ENCODE data around the gene NRCAM. TPM values are rescaled to one million over a fixed set of nuclear protein-coding genes. Genes with fewer than 3 reads are reported as not detected.

The NRCAM gene
- total and polyA plus RNA-seq, 2 experiments from 2014 or later = 0.76 to 3.9 TPM

DNA sequence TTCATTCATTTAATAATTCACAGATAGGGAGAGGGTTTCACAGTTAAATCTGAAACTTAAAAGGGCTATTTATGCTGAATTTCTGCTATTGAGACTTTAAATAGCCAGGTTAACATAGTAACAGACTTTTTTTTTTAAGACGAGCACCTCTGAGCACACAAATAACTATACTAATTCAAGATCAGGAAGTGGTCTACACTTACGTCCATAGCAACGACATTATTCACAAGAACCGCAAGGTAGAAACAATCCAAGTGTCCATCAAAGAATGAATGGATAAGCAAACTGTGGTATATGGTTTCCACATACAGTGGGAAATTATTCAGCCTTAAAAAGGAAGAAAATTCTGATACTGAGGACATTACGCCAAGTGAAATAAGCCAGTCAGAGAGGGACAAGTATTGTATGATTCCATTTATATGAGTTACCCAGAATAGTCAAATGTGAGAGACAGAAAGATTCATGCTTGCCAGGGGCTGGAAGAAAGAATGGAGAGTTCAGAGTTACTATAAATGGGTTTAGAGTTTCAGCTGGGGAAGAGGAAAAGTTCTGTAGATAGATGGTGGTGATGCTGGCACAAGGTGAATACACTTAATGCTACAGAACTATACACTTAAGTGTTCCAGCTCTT, 185.7 kb downstream of the NRCAM start:
- Histone ChIP-seq H3K27me3 (no peaks in the 10 kb centered on the region), H3K27ac (no peak overlapping the region), H3K4me1 (ENCODE audit: low read depth) (no peaks in the 10 kb centered on the region), H3K4me3 (no peak overlapping the region), H3K36me3 (no peaks in the 10 kb centered on the region), H3K9me3 (ENCODE audit: low read depth) (no peaks in the 10 kb centered on the region)
- no peak for TF ChIP-seq CTCF (IDR thresholded peaks at IDR 0.05; ENCODE audit: low read depth, low read length)
- peak in 1 of 2 donors; percentile 41 for DNase-seq (ENCODE audit: low read depth in 1 of 2, low spot score in 1 of 2)

- H3K4me3 ChIP-seq = no peak overlapping the region
- H3K27me3 ChIP-seq = no peaks in the 10 kb centered on the region
- no peaks in the 10 kb centered on the region for H3K36me3 ChIP-seq
- no peaks in the 10 kb centered on the region for H3K9me3 ChIP-seq (ENCODE audit: low read depth)
- H3K4me1 ChIP-seq (ENCODE audit: low read depth) = no peaks in the 10 kb centered on the region
- no peak overlapping the region for H3K27ac ChIP-seq
- DNase-seq (ENCODE audit: low read depth in 1 of 2, low spot score in 1 of 2) = no peak
- no peak for TF ChIP-seq CTCF (IDR thresholded peaks at IDR 0.05; ENCODE audit: low read depth, low read length)
Measured at GRCh38 chr7:108268200-108268820, 187.9 kb downstream of the NRCAM start.

DNA sequence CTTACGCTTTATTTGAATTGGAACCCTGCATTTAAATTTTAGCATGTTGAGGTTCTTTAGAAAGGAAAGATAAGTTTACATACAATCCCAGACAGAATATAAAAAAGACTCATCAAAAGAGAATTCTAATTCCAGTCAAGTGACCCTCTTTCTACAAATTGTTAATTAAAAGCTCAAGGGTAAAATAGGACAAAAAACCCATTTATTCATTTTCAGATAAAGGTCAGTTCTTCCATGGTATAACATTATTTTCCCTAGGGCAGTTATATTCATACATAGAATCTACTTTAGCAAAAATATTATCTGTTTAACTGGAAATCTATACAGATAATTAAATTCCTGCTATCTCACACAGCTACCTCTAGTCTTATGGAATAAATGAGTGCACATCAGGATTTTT, 188.6 kb downstream of the NRCAM start:
- H3K4me3 ChIP-seq = no peak overlapping the region
- no peak for DNase-seq (ENCODE audit: low read depth in 1 of 2, low spot score in 1 of 2)
- no peaks in the 10 kb centered on the region for H3K36me3 ChIP-seq
- no peaks in the 10 kb centered on the region for H3K9me3 ChIP-seq (ENCODE audit: low read depth)
- no peak for TF ChIP-seq CTCF (IDR thresholded peaks at IDR 0.05; ENCODE audit: low read depth, low read length)
- H3K27ac ChIP-seq = no peak overlapping the region
- H3K27me3 ChIP-seq = no peaks in the 10 kb centered on the region
- H3K4me1 ChIP-seq (ENCODE audit: low read depth) = no peaks in the 10 kb centered on the region

DNA sequence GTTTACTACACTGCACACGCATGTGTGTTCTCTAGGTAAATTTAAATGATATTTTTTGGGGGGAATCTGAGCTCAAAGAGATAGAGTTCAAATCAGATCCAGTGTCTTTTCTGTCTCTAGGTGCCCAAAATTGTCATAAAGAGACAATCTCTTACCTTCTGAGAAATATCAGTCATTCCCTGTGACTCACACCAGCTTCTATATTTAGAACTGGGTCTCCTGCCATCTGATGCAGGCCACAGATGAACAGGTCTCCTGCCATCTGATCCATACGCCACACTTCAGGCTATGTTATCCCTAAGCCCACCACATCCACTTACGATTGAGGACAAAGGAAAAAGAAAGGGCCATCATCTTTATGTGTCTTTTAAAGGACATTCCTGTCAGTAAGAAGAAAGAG, 189.7 kb downstream of the NRCAM start:
- Histone ChIP-seq H3K27me3 (no peaks in the 10 kb centered on the region), H3K27ac (no peak overlapping the region), H3K4me3 (no peak overlapping the region), H3K4me1 (ENCODE audit: low read depth) (no peaks in the 10 kb centered on the region), H3K36me3 (no peaks in the 10 kb centered on the region), H3K9me3 (ENCODE audit: low read depth) (no peaks in the 10 kb centered on the region)
- TF ChIP-seq CTCF (IDR thresholded peaks at IDR 0.05; ENCODE audit: low read depth, low read length) = no peak
- DNase-seq (ENCODE audit: low read depth in 1 of 2, low spot score in 1 of 2) = no peak

DNA sequence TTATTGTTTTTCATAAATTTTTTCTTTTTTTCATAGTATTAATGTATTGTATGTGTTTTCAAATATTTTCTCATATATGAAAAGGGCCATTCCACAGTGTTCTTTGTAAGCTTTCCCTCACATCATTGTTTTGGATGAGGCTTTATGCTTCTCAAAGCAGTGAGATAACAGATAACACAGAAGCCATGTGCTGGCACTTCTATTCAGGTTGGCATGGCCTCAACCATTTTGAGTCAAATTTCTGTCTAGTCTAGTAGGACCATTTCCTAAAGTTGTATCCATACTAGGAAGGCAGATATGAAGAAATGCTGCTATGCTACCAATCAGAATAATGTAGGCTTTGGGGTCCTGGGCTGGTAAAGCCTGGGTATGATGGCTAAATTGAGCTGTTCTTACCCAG, 190.2 kb downstream of the NRCAM start:
- H3K27ac ChIP-seq = no peak overlapping the region

More for the DNA sequence above, 190.2 kb downstream of the NRCAM start:
- H3K36me3 ChIP-seq = no peaks in the 10 kb centered on the region
- H3K4me3 ChIP-seq = no peak overlapping the region
- no peak for TF ChIP-seq CTCF (IDR thresholded peaks at IDR 0.05; ENCODE audit: low read depth, low read length)
- no peak for DNase-seq (ENCODE audit: low read depth in 1 of 2, low spot score in 1 of 2)
- H3K27me3 ChIP-seq = no peaks in the 10 kb centered on the region
- H3K4me1 ChIP-seq (ENCODE audit: low read depth) = no peaks in the 10 kb centered on the region
- no peaks in the 10 kb centered on the region for H3K9me3 ChIP-seq (ENCODE audit: low read depth)

All from cardiac muscle cell (in vitro differentiated cells and primary cell).